ENCODE measurements around the gene RBCK1. TPM values are rescaled to one million over a fixed set of nuclear protein-coding genes. Genes with fewer than 3 reads are reported as not detected.

RBCK1 gene
- polyA plus RNA-seq, 1 experiment: 130 TPM

DNA sequence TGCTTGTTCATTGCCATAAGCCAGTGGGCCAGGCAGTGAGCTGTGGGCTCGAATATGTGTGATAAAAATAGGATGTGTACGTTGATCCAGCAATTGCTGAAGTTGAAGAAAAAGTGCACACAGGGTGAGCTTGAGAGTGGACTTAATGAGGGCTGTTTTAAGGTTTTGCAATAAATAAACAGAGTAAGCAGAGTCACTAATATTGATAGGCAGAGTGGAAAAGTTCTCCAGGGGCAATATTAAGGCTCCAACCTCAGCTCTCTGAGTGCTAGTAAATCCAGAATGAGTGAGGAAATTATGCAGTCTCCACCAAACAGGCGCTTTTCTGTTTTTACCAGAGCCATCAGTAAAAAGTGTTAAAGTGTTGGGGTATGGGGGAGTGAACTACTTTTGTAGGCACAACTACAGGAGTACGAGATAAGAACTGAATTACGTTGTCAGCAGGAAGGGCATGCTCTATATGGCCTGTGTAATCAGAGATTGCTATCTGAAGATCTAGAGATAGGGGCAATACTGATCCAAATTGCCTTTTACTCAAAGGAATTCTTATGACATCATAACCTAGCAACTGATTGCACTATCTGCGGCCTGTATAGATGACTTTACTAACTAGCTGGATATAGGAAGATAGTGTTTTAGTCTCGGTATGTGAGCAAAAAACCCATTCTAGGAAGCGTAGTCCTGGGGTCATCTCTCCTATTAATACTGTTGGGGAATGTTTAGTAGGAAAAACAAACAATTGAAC is 61.8 kb downstream of the RBCK1 start:
- DNase-seq (ENCODE audit: low read depth): no peak
- ChIA-PET POLR2A (no interaction called here), CTCF (interaction anchor here (0.9 to 1.1 kb wide), 2 partner anchors 8 to 108 kb away, joined by 4 to 5 read pairs; no protein-coding TSS in a partner anchor)
- TF ChIP-seq, protein P1, sequence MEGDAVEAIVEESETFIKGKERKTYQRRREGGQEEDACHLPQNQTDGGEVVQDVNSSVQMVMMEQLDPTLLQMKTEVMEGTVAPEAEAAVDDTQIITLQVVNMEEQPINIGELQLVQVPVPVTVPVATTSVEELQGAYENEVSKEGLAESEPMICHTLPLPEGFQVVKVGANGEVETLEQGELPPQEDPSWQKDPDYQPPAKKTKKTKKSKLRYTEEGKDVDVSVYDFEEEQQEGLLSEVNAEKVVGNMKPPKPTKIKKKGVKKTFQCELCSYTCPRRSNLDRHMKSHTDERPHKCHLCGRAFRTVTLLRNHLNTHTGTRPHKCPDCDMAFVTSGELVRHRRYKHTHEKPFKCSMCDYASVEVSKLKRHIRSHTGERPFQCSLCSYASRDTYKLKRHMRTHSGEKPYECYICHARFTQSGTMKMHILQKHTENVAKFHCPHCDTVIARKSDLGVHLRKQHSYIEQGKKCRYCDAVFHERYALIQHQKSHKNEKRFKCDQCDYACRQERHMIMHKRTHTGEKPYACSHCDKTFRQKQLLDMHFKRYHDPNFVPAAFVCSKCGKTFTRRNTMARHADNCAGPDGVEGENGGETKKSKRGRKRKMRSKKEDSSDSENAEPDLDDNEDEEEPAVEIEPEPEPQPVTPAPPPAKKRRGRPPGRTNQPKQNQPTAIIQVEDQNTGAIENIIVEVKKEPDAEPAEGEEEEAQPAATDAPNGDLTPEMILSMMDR (IDR thresholded peaks at IDR 0.05; ENCODE audit: insufficient read depth, low read depth, low read length): no peak
- no peaks in the 10 kb centered on the region; the same call in 1 of the 2 replicates for H3K36me3 ChIP-seq (ENCODE audit: control insufficient read depth, insufficient read depth, low read length)
- no peak overlapping the region for H3K4me3 ChIP-seq (ENCODE audit: low read depth, low read length)
- no peaks in the 10 kb centered on the region for H3K27me3 ChIP-seq (ENCODE audit: control insufficient read depth, insufficient read depth, low read length)

DNA sequence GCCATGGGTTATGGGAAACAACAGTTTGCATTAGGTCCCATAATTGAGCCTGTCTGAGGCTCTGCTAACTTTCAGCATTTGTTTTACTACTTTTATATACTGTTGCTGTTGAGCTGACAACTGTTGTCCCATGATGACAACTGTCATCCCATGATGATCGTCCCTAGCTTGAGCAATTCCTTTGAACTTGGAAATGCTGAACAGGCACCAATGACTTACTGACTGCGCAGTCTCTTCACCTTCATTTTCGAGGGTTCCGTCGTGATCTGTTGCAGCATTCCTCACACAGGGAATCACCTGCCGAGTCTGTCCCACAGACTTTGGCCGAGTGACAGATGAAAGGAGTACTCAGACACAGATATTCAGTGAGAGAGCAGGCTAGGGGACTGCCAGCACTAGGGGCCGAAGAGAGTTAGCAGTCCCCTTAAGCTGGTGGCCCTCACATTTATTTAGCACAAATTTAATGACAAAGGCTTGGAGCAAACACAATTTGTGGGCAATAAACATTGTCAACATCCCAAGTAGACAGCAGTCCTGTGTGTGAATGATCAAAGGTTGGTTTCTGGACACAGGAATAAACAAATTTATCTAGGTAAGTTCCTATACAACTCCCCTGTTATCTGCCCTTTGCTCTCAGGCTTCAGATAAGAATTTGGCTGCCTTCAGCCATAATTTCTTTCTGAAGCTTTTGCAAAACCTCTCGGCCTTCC is 64.2 kb downstream of the RBCK1 start:
- Histone ChIP-seq H3K36me3 (ENCODE audit: control insufficient read depth, insufficient read depth, low read length) (no peaks in the 10 kb centered on the region; the same call in 1 of the 2 replicates), H3K27me3 (ENCODE audit: control insufficient read depth, insufficient read depth, low read length) (no peaks in the 10 kb centered on the region), H3K4me3 (ENCODE audit: low read depth, low read length) (no peak overlapping the region)
- TF ChIP-seq, protein P1 (IDR thresholded peaks at IDR 0.05; ENCODE audit: insufficient read depth, low read depth, low read length): no peak
- ChIA-PET POLR2A (interaction anchor here (1.0 kb wide), 1 partner anchor 10 kb away, joined by 4 read pairs; no protein-coding TSS in a partner anchor), CTCF (interaction anchor here (0.9 to 1.3 kb wide), 2 partner anchors 30 to 119 kb away, joined by 3 read pairs; no protein-coding TSS in a partner anchor)
- DNase-seq (ENCODE audit: low read depth): no peak

GRCh38 chr20:472889-473292 is 64.8 kb downstream of the RBCK1 start:
- H3K36me3 ChIP-seq (ENCODE audit: control insufficient read depth, insufficient read depth, low read length): no peaks in the 10 kb centered on the region; the same call in 1 of the 2 replicates
- ChIA-PET CTCF (interaction anchor here (0.9 kb wide), 1 partner anchor 30 kb away, joined by 3 read pairs; no protein-coding TSS in a partner anchor), POLR2A (no interaction called here)
- no peak for DNase-seq (ENCODE audit: low read depth)
- no peak overlapping the region for H3K4me3 ChIP-seq (ENCODE audit: low read depth, low read length)
- TF ChIP-seq, protein P1 (IDR thresholded peaks at IDR 0.05; ENCODE audit: insufficient read depth, low read depth, low read length): no peak
- H3K27me3 ChIP-seq (ENCODE audit: control insufficient read depth, insufficient read depth, low read length): no peaks in the 10 kb centered on the region

DNA sequence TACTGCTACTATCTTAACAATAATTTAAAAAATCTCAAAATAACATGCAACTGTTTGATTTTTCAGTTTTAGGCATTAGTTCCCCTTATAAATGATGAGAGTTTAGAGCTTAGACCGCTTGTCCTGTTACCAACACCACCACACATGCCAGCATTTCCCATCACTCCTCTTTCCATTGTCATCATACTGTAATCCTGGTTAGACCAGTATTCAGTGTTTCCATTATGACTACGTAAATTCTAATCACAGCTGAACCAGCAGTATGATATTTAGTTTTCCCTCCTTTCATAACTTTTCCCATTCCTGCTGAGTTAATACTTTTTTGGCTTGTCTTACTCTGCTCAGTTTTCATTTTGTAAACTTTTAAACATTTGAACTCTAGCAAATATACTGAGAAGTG is 66.5 kb downstream of the RBCK1 start:
- POLR2A ChIA-PET: no interaction called here
- Histone ChIP-seq H3K4me3 (ENCODE audit: low read depth, low read length) (no peak overlapping the region), H3K27me3 (ENCODE audit: control insufficient read depth, insufficient read depth, low read length) (no peaks in the 10 kb centered on the region), H3K36me3 (ENCODE audit: control insufficient read depth, insufficient read depth, low read length) (no peaks in the 10 kb centered on the region; the same call in none of the 2 replicates)
- TF ChIP-seq, protein P1 (IDR thresholded peaks at IDR 0.05; ENCODE audit: insufficient read depth, low read depth, low read length): no peak
- CTCF ChIA-PET: interaction anchor here (0.6 kb wide), 2 partner anchors 14 to 120 kb away, joined by 3 read pairs; no protein-coding TSS in a partner anchor
- no peak for DNase-seq (ENCODE audit: low read depth)

Data from BJ (cell line).